HEK293T (cell line): ENCODE results near the gene ALG12.

Source experiments
- BHLHE40 ChIP-seq: fragments of 450-650 bp; IDR thresholded peaks from 2 replicates; pipeline ENCODE4 v1.6.1; 2016; ENCODE audit warnings: mild to moderate bottlenecking, moderate library complexity, borderline replicate concordance
- ELF4 ChIP-seq: fragments of 450-650 bp; IDR thresholded peaks from 2 replicates; pipeline ENCODE4 v1.6.1; 2017; ENCODE audit warnings: antibody characterized with exemption
- FOXK2 ChIP-seq: fragments of 450-650 bp; IDR thresholded peaks from 2 replicates; pipeline ENCODE4 v1.6.1; 2016; ENCODE audit warnings: mild to moderate bottlenecking
- FOXM1 ChIP-seq: fragments of 450-650 bp; IDR thresholded peaks from 2 replicates; pipeline ENCODE4 v1.6.1; 2017; ENCODE audit warnings: mild to moderate bottlenecking, borderline replicate concordance
- SP1 ChIP-seq: fragments of 450-650 bp; IDR thresholded peaks from 2 replicates; pipeline ENCODE4 v1.6.1; 2017

GRCh38 chr22:49883294-49883640, 35.0 kb downstream of the ALG12 start:
- TF ChIP-seq FOXK2 (no peak), BHLHE40 (no peak), ELF4 (no peak), SP1 (no peak), FOXM1 (no peak)
